ENCODE results near the gene XPNPEP2.

DNA sequence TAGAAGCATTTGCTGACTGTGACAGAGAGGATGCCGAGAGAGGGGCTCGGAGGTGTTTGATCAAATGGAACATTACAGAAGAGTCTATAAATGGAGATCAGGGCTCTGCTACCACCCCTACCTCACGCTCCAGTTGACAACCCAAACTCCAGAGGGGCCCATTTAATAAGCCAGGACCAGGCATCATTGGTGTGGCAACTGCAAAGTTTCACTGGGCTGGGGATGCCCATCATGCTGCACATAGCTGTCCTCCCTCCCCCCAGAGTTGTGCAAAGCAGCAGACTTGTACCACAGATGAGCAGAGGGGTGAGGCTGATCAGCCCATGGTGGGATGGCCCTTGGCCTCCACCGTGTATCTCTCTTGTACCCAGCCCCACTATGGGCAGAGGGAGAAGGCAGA lies 38.2 kb upstream of the XPNPEP2 start:
- TF ChIP-seq, protein P1, sequence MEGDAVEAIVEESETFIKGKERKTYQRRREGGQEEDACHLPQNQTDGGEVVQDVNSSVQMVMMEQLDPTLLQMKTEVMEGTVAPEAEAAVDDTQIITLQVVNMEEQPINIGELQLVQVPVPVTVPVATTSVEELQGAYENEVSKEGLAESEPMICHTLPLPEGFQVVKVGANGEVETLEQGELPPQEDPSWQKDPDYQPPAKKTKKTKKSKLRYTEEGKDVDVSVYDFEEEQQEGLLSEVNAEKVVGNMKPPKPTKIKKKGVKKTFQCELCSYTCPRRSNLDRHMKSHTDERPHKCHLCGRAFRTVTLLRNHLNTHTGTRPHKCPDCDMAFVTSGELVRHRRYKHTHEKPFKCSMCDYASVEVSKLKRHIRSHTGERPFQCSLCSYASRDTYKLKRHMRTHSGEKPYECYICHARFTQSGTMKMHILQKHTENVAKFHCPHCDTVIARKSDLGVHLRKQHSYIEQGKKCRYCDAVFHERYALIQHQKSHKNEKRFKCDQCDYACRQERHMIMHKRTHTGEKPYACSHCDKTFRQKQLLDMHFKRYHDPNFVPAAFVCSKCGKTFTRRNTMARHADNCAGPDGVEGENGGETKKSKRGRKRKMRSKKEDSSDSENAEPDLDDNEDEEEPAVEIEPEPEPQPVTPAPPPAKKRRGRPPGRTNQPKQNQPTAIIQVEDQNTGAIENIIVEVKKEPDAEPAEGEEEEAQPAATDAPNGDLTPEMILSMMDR (IDR thresholded peaks at IDR 0.05; ENCODE audit: insufficient read depth, low read depth, low read length) = no peak
- no peak for TF ChIP-seq EZH2 (IDR thresholded peaks at IDR 0.05; ENCODE audit: insufficient read depth, low read length)
